ENCODE measurements around the gene NR2F1. TPM values are rescaled to one million over a fixed set of nuclear protein-coding genes. Genes with fewer than 3 reads are reported as not detected.
"Not testable (repeated sequence)": the region's sequence is repeated elsewhere in the genome, so short reads cannot be mapped to it uniquely, and the experiment has no call there.

Gene NR2F1
- 10 to 100 TPM in 2 of 12 donors, 1 to 10 TPM in 9, not detected in 1; 2.8 to 27.0 (median 6.0) TPM for polyA plus RNA-seq (ENCODE audit: insufficient read length in 12 of 12)
- long read RNA-seq, donor 1, partial matches to known transcripts = 0 of 4 reads
- long read RNA-seq, donor 1, other reads (novel, unspliced or antisense) = 0 of 4 reads
- long read RNA-seq, donor 2, partial matches to known transcripts = 0 of 1 reads
- long read RNA-seq, donor 2, other reads (novel, unspliced or antisense) = 0 of 1 reads
- long read RNA-seq, donor 3, partial matches to known transcripts = 5 of 5 reads
- long read RNA-seq, donor 3, other reads (novel, unspliced or antisense) = 0 of 5 reads
- long read RNA-seq, donor 4, partial matches to known transcripts = 0 of 1 reads
- long read RNA-seq, donor 4, other reads (novel, unspliced or antisense) = 0 of 1 reads
- long read RNA-seq, donor 5, partial matches to known transcripts = 0 of 1 reads
- long read RNA-seq, donor 5, other reads (novel, unspliced or antisense) = 0 of 1 reads
- long read RNA-seq, donor 6, partial matches to known transcripts = 0 of 1 reads
- long read RNA-seq, donor 6, other reads (novel, unspliced or antisense) = 0 of 1 reads
- long read RNA-seq, donor 7, partial matches to known transcripts = 0 of 2 reads
- long read RNA-seq, donor 7, other reads (novel, unspliced or antisense) = 0 of 2 reads
- long read RNA-seq, donor 8, partial matches to known transcripts = 0 of 2 reads
- long read RNA-seq, donor 8, other reads (novel, unspliced or antisense) = 0 of 2 reads
- long read RNA-seq, donor 9, partial matches to known transcripts = 0 of 1 reads
- long read RNA-seq, donor 9, other reads (novel, unspliced or antisense) = 0 of 1 reads
- long read RNA-seq, donor 10, partial matches to known transcripts = 0 of 1 reads
- long read RNA-seq, donor 10, other reads (novel, unspliced or antisense) = 0 of 1 reads
- long read RNA-seq, donor 11 = 0 reads

- DNase-seq = peak; percentile 87
Measured at GRCh38 chr5:93582677-93583438, at the start of gene NR2F1. NR2F1 (plus strand) TSS chr5:93583222; CDS start chr5:93585024, 1,802 bp downstream.

DNA sequence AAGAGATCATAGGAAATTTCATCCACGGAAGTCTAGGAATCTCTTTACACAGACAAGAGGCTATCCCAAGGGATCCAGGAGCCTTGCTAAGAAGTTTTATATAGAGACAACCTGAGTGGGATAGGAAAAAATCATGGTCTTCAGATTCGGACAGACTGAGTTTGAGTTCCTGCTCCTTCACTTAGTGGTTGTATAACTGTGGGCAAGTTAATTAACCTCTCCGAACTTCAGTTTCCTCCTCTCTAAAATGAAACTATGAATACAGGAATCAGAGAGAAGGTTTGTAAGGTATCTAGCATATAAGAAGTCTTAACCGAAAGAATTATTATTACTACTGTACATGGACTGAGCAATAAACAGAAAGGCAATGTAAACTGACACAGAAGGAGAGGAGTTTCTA is 37.1 kb upstream of the NR2F1 start:
- no peak for DNase-seq

- DNase-seq = not testable (repeated sequence)
Measured at GRCh38 chr5:93549594-93549993, 33.4 kb upstream of the NR2F1 start.

GRCh38 chr5:93557021-93557604 is 25.9 kb upstream of the NR2F1 start:
- DNase-seq = no peak

DNA sequence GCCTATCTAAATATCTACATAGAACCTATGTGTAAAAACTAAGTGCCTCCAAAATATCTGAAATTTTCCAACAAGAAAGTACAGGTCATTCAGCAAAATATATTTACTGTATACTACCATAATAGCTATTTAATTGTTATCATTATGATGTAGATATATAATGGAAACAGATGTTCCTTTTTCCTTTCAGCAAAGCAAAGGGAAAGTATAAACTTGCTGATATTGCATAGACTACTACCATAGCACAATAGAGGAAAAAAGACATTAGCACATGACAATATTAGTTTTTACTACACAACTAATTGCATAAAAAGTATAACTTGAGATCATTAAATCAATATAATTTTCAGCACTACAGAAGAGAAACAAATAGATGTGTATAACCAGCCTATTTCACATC is 16.9 kb upstream of the NR2F1 start:
- no peak for DNase-seq

GRCh38 chr5:93567424-93567823 is 15.6 kb upstream of the NR2F1 start:
- no peak for DNase-seq

DNA sequence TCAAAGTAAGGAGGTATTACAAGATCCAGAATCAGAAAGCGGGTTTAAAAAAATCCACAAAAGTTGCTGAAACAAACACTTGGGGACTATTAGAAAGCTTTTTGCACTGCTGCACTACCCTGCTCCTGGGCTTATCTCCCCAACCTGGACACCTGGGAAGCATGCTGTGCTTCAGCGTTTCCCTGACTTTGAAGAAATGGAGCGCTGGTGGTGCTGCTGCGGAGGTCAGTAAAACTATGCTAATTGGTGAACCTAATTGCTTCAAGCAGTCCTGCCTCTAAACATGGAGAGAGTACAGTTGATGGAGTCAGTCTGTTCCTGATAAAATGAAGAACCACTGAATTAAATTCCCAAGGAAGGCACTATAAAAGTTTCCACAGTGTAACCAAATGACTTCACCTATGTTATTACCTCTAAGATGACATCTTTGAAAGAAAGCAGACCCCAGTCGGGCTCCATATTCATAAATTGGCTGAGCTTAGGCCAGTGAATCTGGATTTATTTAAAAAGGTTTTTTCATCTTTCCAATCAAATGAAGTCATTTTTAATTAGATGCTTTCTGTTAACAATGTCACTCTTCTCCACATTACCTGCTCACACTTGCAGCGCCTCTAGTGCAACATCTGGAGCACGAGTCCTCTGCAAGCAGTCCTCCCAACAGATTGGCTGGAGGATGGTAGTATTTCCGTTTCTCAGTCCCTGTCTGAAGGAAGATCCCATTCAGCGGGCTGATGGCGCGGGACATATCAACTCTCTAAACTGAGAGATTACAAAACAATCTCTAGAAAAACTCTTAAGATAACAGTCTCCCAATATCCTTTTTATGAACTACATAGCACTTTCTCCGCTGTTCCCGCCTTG is 13.5 kb upstream of the NR2F1 start:
- DNase-seq = no peak

DNA sequence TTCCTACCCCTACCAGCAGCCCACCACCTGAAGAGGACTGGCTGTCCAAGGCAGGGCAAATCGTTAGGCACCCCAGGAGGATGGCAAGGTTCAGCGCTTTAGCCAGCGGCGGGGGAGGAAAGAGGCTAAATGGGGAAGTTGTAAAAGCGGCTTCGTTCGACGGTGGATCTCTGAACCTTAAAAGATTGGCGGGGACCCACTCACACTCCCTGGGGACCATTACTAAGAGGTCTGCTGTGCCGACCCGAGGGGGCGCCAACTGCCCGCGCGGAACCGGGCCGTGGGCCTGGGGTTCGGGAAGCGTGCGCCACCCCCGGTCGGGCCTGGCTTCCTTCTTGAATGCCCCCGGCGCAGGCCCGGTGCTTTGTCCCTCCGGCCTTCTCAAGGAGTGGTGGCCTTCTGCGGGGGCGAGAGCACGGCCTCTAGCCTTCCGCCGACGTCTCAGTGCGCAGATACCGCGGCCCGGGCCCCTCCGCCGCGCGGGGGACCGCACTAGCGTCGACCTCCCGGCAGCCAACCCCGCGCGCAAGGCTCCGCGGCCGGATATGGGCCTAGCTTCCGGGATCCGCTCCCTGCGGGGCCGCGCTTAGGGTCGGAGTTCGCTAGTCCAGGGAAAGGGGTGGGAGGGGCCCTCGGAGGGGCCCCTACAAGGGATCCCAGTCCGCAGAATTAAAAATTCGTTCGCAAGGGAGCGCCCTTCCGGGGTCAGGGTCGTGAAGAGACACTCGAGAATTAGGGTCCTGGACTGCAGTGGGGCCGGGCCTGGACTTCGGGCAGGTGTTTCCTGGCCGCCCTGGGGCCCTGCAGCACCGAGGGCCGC is 12.5 kb upstream of the NR2F1 start:
- no peak for DNase-seq

- DNase-seq = no peak
Measured at GRCh38 chr5:93571114-93571949, 11.7 kb upstream of the NR2F1 start.

GRCh38 chr5:93572101-93572607 is 10.9 kb upstream of the NR2F1 start:
- DNase-seq = no peak

DNA sequence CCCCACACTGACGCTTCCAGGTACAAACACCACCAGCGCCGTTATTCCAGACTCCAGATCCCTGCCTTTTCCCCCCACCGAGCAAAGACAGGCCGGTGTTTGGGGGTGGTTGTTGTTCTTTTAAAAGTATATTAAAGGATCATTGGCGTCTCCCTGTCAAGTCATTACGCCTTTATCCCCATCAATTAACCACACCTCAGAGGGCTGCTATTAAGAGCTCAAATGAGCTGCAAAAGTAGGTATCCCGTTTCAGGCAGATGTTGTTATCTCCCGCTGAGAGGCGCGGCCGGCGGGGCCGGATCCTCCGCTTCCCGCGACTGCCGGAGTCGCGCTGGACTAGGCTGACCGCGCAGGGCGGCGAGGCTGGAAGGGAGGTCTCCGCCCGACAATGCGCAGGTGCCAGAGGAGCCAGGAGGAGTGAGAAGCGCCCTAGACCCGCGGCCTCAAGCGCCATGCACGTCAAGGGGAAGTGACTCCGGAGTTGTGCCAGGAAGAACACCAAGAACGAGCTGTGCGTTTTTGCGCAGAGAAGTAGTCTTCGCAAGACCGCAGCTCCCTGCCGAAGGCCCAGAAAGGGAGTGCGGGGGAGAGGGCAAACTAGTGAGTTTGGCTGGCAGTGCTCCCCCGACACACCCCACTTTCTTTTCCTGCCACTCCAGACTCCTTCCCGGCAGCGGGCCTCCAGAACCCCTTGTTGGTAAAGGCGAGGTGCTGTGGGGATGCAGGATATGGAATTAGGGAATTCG is 10.2 kb upstream of the NR2F1 start:
- DNase-seq = no peak

DNA sequence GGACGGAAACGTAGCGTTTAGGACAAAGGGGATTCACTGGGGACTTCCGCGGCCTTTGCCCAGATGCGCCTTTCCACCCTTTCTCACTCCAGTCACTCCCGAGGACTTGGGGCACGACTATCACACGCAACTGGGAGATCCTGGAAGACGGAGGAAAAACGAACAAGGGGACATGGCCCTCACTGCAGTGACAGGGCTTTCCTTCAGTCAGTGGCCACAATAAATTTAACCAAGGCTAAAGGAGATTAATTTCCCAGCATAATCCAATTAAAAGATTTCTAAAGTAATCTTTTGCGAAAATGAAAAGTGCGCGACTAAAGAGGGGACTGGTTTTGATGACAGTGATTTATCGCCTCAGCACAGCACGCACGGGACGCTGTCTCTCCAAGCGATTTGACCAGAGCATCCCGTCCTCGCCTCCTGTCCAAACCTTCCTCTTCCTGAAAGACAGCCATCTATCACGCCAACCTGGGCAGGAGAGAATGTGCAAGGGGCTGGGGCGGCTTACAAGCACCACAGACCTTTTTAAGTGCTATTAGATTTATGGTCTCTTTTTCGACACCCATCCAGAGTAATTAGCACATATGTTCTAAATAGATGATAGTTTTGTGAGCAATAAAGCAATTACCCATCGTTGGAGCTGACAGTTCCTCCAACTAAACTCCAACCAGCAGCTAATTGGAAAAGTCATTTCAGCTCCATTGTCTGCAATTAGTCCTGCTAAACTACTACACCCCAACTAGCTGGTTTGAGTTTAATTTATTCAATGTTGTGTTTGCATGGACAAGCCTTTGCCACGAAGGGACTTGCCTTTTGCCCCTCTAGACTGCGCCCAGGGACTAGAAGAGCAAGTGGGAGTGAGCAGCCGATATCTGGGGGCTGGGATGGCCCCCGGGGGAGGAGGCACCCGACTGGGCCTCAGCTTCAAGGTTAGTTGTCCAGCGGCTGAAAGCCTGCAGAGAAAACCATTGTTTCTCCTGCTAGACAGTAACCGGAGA is 9.4 kb upstream of the NR2F1 start:
- no peak for DNase-seq

DNA sequence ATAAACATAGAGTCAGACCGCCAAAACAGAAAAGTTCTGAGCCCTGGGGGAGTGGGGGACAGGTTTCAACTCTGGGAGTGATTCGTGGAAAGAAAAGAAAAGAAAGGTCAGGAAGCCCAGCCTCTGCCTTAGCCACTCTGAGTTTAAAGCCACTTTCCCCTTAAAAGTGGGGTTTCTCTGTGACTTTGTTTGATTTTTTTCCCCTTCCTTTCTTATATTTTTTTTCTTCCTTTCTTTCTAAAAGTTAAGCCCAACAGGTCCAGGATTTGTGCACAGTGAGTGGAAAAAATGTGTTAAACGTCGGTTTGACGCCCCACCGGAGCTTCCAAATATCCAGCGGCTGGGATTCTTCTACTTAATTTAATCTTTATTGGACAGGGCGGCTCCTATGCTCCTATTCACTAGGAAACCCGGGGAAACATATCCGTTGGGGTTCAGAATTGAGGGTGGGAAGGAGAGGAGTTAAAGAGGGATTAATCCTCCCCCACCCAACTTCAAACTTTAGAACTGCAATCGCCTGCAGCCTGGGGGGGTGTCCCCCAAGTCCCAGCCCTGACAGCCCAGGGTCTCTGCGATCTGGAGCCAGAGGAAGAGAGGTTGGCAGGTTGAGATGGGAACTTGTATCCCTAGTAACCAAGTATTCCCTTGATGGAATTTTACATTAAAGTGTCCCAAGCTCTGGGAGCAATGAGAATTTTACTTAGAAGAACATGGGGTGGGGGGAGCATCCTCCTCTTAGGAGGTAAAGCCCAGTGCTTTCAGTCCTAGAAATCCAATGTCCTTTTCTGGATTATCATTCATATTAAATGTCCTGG is 8.3 kb upstream of the NR2F1 start:
- DNase-seq = no peak

DNA sequence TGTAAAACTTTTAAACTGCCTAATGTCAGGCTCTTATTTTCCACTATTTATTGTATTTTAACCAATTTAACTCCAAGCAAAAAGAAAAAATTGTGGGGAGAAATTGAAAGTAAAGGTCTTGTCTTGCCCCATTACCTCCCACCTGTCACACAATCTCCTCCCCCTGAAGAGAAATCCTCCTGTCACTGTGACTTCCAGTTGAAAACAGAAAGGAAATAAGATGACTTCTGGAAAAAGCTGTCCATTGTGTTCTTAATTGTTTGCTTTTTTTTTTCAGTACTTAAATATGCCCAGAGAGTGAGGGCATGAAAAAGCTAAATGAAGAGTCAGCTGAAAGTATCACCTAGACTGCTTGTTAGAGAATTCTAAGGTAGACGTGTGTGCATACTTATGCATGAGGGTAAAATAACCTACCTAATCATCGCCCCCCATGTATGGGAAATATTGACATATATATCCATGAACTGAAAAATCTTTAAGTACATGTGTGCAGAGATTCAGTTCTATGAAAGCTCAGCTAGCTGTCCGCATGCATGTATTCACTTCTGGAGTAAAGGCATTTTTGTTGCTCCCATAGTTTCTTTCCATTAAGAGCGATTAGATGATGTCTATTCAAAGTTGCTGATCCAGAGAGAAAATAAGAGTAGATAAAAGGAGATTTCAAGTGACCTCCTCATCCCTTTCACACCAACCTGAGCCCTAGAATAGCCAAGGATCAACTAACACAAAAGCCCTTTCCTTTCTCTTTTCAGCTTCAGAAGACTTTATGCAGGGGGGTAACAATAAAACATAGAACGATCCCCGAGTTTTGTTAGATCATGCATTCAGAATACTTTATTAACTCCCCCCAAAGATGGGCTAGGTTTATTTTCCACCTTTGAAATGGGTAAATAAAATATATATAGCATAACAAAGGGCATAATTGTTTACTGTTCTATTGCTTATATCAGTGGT is 7.3 kb upstream of the NR2F1 start:
- no peak for DNase-seq
